ENCODE measurements around the gene TMEM94. TPM values are rescaled to one million over a fixed set of nuclear protein-coding genes. Genes with fewer than 3 reads are reported as not detected.
A peak's percentile ranks its signal among the peaks of the same experiment; 100 is the strongest.
"Not testable (repeated sequence)": the region's sequence is repeated elsewhere in the genome, so short reads cannot be mapped to it uniquely, and the experiment has no call there.

TMEM94 gene
- total RNA-seq, 1 experiment from 2014 or later: 37.3 TPM

DNA sequence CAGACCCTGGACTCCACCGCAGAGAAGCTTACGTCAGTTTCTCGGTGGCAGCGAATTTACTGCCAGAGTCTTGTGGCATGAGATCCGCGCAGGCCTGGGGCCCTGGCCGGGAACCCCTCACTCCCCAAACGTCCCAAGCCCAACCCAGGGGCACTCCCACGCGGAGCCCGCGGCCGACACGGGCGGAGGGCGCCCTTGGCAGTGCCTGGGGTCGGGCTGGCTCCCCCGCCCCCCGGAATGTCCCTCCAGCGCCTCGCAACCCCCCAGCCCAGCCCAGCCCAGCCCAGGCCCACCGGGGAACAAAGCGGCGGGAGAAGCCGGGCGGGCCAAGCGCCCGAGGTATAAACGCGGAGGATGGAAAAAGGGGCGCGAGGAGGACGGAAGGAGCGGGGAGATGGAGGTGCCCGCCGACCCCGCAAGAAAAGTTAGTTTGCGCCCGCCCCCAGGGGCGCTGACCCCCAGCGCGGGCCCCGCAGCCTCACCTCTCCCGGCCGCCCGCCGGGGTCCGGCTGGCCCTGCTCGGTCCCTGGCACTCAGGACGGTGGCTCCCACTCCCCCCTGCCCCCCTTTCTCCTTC is 58.6 kb downstream of the TMEM94 start:
- in situ Hi-C loops (cut with HindIII; ENCODE audit: low pct_unique_long_range_greater_than_20kb, low sequenced_read_pairs): no loop called here
- no peak for DNase-seq (ENCODE audit: low read depth, low spot score)

DNA sequence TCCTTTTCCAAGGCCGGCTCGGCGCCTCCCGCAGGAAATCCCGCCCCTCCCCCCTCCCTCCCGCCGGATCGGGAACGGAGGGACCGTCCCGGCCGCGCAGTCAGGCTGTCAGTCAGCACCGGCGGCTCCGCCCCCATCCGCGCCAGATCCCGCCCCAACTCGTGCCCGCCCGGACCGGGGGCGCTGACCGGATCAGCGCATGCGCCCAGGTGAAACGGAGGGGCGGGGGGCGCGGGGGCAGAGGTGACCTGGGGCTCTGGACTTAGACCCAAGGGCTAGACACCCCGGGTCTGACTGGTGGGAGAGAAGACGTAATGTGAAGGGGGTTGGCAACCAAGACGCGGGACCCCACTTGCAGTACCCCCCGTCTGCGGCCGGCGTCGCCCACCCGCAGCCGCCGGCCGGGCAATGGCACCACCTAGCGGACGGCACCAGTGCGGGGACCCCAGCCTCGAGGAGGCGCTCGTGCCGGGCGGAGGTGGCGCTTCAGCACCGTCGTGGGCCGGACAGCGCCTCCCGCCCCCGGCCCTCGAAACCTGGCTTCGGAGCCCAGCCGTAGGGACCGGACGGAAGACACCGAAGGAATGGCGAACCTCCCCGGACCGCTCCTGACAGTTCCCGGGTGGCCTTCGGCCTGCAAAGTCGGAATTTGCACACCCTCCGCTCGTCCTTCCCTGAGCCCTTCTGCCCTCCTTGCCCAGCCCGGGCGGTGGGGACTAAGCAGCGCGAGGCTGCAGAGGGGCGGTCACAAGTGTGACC is 59.2 kb downstream of the TMEM94 start, which contains the start of gene CASKIN2:
TSS of gene CASKIN2 (minus strand) at position 42 of the 759 bp plus-strand sequence. CDS start 1,733 bp downstream, outside the sequence.
- DNase-seq (ENCODE audit: low read depth, low spot score): peak; percentile 95
- in situ Hi-C loops (cut with HindIII; ENCODE audit: low pct_unique_long_range_greater_than_20kb, low sequenced_read_pairs): no loop called here

DNA sequence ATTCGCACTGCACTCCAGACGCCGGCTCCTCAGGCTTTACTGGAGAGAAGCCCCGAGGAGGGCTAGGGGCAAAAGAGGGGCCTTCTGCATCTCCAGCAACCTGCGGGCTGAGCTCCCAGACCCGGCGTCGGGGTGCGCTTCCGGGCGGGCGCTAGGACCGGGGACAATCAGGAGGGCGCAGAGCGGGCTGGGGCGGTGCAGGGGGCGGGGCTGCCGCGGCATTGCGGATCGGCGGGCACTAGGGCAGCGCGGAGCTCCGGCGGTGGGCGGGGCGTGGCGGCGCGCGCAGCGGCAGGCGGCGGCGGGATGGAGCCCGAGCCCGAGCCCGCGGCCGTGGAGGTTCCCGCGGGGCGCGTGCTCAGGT is 59.8 kb downstream of the TMEM94 start, which contains the start of gene TSEN54:
TSS of gene TSEN54 (plus strand) at position 274 of the 364 bp plus-strand sequence. CDS start at position 307, 33 bp downstream.
- in situ Hi-C loops (cut with HindIII; ENCODE audit: low pct_unique_long_range_greater_than_20kb, low sequenced_read_pairs): no loop called here
- DNase-seq (ENCODE audit: low read depth, low spot score): peak; percentile 94

DNA sequence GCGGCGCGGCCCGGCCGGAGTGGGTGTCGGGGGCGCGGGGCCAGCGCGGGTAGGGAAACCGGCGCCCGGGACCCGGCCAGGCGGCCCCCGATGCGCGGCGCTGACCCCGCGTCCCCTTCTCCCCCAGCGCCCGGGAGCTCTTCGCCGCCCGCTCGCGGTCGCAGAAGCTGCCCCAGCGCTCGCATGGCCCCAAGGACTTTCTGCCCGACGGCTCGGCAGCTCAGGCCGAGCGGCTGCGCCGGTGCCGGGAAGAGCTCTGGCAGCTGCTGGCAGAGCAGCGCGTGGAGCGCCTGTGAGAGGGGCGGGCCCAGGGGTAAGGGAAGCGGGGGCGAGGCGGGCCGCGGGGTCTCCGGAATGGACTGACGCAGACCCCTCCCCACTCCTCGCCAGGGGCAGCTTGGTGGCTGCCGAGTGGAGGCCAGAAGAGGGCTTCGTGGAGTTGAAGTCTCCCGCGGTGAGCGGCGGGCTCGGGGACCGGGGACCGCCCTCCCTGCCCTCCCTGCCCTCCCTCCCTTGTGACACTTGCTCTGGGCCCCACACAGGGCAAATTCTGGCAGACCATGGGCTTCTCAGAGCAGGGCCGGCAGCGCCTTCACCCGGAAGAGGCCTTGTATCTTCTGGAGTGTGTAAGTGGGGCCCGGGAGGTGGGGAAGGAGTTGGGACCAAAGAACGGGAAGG is 60.3 kb downstream of the TMEM94 start:
- DNase-seq (ENCODE audit: low read depth, low spot score): no peak
- in situ Hi-C loops (cut with HindIII; ENCODE audit: low pct_unique_long_range_greater_than_20kb, low sequenced_read_pairs): no loop called here

DNA sequence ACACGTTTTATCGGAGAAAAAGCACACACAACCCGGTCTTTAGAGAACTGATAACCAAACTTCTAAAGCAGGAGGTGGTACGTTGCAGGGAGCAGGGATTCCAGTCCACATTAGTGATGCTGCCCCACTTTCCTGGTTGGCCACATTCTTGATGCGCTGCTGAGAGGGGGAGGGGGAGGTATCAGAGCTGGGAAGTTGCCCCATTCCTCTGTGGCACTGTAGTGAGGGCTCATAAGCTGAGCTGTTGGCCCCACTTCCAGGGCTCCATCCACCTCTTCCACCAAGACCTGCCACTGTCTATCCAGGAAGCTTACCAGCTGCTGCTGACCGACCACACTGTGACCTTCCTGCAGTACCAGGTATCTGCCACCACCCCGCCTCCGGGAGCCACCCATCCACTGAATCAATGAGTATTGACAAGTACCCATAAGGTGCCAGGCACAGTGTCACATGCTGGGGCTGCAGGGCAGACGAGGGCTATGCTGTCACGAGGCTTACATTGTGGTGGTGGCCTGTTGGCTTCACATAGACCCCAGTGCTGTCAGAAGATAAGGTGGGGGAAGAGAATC is 60.9 kb downstream of the TMEM94 start:
- in situ Hi-C loops (cut with HindIII; ENCODE audit: low pct_unique_long_range_greater_than_20kb, low sequenced_read_pairs): no loop called here
- DNase-seq (ENCODE audit: low read depth, low spot score): no peak

DNA sequence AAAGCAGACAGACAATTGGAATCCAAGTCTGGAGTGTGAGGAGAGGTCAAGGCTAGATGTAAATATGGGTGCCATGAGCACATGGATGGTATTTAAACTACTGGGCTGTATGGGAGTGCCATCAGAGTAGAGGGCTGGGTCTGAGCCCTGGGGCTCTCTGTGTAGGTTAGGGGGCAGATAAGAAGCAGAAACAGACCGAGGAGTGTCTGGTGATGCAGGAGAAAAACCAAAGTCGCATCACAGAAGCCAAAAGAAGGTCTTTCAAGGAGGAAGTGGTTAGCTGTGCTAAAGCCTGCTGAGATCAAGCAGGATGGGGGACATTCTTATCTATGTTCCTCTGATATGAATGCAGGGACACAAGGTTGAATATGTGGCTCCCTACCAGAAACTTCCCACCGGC is 61.8 kb downstream of the TMEM94 start:
- DNase-seq (ENCODE audit: low read depth, low spot score): no peak
- in situ Hi-C loops (cut with HindIII; ENCODE audit: low pct_unique_long_range_greater_than_20kb, low sequenced_read_pairs): no loop called here

DNA sequence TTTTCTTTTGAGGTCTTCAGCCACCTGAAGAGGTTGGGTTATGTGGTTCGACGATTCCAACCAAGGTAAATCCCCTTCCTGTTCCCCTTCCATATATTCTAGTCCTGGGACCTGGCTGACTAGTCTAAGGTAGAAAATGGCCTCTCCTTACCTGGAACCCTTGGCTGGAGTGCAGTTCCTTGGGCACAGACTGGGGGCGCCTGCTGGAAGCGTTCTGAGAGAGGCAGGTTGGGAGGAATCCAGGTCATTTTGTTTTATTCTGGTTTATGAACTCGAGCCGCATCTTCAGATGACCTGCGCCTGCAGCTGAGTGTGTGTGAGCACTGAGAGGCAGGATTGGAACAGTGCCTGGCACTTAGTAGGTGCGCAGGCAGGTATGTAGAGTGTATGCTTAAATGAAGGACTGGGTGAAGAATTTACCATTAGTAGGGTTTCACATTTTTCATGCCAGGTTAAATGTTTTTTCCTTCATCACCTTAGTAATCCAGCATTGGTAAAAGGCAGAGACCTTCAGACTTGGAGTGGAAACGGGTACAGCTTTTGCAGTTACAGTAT is 62.6 kb downstream of the TMEM94 start:
- no peak for DNase-seq (ENCODE audit: low read depth, low spot score)
- in situ Hi-C loops (cut with HindIII; ENCODE audit: low pct_unique_long_range_greater_than_20kb, low sequenced_read_pairs): no loop called here

DNA sequence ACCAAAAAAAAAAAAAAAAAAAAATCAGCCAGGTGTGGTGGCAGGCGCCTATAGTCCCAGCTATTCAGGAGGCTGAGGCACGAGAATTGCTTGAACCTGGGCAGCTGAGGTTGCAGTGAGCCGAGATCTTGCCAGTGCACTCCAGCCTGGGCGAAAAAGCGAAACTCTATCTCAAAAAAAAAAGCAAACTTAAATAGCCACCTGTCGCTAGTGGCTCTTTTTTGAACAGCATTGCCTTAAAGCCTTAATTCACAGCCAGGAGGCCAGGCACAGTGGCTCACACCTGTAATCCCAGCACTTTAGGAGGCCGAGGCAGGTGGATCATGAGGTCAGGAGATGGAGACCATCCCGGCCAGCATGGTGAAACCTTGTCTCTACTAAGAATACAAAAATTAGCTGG is 64.0 kb downstream of the TMEM94 start:
- in situ Hi-C loops (cut with HindIII; ENCODE audit: low pct_unique_long_range_greater_than_20kb, low sequenced_read_pairs); DNase-seq (ENCODE audit: low read depth, low spot score): not testable (repeated sequence)

DNA sequence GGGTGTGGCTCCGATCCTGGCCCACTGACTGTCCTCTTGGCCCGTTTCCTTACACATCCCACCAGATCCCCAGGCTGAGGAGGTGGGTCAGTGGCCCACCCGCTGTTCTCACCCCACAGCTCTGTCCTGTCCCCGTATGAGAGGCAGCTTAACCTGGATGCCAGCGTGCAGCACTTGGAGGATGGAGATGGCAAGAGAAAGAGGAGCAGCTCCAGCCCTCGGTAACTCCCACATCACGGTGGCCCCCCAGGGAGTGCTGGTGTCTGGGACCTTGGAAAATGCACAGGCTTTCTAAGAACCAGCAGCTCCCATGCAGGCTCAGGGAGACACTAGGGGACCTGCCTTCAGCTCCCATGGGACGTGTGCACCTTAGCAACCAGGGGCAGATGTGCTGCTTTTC is 64.9 kb downstream of the TMEM94 start:
- in situ Hi-C loops (cut with HindIII; ENCODE audit: low pct_unique_long_range_greater_than_20kb, low sequenced_read_pairs): no loop called here
- no peak for DNase-seq (ENCODE audit: low read depth, low spot score)

DNA sequence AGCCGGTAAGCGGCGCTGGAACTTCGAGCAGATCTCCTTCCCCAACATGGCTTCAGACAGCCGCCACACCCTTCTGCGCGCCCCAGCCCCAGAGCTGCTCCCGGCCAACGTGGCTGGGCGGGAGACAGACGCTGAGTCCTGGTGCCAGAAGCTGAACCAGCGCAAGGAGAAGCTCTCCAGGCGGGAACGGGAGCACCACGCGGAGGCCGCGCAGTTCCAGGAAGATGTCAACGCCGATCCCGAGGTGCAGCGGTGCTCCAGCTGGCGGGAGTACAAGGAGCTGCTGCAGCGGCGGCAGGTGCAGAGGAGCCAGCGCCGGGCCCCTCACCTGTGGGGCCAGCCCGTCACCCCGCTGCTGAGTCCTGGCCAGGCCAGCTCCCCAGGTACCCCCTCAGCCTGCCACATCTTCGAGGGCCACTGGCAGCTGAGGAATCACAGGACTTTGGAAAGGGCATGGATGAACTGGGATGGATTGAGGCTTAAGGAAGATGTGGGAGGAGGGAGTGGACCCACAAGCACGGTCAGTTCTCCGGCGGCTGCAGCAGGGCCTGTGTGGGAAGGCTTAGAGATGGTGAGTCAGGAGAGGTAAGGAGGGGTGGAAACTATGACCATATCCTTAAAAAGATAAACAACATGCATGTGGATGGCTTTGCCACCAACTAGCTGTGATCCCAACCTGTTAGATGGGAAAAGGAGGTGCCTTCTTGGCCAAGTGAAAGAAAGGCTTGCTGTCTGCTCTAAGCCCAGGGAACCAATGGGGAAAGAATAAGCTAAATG is 65.7 kb downstream of the TMEM94 start:
- in situ Hi-C loops (cut with HindIII; ENCODE audit: low pct_unique_long_range_greater_than_20kb, low sequenced_read_pairs): no loop called here
- no peak for DNase-seq (ENCODE audit: low read depth, low spot score)

DNA sequence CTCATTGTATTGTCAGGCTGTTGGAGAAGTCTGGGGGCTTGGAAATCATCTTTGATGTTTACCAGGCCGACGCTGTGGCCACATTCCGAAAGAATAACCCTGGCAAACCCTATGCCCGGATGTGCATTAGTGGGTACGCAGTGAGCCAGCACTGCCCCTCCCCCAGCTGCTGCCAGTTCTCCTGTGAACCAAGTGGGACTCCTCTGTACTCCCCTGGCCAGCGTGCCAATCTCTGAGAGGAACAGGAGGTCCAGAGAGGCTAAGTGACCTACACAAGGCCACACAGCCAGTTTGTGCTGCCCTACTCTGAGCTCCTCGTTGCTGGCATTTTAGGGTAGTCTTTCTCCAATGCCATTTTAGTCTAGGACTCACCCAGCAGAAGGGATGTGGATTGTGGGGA is 67.2 kb downstream of the TMEM94 start:
- in situ Hi-C loops (cut with HindIII; ENCODE audit: low pct_unique_long_range_greater_than_20kb, low sequenced_read_pairs): no loop called here
- DNase-seq (ENCODE audit: low read depth, low spot score): no peak

DNA sequence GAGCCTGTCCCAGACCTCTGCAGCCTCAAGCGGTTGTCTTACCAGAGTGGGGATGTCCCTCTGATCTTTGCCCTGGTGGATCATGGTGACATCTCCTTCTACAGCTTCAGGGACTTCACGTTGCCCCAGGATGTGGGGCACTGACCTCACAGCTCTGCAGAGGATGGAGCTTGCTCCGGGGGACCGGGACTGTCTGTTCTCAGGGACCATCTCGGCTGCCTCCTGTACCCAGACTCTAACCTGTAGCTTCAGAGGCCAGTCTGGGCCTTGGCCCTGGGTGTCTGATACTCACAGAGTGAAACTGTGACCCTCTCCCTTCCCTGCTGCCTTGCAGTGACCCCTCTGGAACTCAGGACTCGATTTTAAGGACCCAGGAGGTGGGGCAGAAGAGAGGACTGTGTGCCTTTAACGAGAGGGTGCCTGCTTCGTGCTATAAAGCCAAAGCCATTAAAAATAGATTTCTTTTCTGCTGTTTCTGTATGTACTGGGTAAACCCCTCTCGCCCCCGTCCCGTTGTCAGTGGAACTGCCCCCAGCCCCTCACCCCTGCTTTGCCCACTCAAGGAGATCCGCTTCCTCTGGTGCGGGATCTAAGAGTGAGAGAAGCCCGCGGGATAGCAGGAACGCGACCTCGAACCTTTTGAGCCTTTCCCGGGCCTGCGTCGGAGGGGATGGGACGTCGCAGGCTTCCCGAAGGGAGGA is 68.0 kb downstream of the TMEM94 start:
- no peak for DNase-seq (ENCODE audit: low read depth, low spot score)
- in situ Hi-C loops (cut with HindIII; ENCODE audit: low pct_unique_long_range_greater_than_20kb, low sequenced_read_pairs): no loop called here

DNA sequence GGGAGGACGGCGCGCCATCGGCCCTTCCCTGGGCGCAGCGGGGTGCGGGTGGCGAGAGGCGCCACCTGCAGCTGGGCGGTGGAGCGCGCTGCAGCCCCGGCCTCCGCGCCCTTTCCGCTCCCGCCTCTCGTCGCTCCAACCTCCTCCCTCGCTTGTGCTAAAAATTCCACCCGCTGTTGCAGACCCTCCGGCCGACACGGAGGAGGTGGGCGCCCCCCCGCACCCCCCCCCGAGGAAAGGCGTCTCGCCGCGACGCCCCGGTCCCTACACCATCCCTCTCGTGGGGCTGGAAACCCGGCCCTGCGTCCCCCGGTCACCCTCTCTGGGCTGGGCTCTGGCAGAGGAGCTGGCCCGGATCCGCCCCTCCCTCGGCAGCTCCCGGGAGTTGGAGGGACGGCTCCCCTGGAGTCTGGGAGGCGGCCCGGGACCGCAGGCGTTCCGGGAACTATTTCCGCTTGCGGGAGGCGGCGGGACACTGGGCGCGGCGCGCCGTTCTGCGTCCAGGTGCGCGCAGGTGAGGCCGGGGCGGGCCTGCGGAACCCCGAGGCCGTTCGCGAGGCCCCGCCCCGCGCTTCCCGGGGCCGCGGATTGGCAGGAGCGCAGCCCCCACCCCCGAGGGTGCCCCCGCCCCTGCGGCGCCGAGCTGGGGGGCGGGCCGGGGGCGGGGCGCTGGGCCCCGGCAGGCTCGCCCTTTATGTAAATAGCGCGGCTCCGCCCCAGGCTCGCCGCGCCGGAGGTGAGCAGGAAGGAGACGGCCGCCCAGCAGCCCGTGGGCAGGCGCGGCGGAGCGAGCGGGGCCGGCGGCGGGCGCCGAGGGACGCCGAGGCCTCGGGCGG is 68.8 kb downstream of the TMEM94 start, which contains the start of gene LLGL2:
TSS of gene LLGL2 (plus strand) at position 728 of the 836 bp plus-strand sequence. CDS start 17,730 bp downstream, outside the sequence.
- in situ Hi-C loops (cut with HindIII; ENCODE audit: low pct_unique_long_range_greater_than_20kb, low sequenced_read_pairs): no loop called here
- peak; percentile 87 for DNase-seq (ENCODE audit: low read depth, low spot score)

DNA sequence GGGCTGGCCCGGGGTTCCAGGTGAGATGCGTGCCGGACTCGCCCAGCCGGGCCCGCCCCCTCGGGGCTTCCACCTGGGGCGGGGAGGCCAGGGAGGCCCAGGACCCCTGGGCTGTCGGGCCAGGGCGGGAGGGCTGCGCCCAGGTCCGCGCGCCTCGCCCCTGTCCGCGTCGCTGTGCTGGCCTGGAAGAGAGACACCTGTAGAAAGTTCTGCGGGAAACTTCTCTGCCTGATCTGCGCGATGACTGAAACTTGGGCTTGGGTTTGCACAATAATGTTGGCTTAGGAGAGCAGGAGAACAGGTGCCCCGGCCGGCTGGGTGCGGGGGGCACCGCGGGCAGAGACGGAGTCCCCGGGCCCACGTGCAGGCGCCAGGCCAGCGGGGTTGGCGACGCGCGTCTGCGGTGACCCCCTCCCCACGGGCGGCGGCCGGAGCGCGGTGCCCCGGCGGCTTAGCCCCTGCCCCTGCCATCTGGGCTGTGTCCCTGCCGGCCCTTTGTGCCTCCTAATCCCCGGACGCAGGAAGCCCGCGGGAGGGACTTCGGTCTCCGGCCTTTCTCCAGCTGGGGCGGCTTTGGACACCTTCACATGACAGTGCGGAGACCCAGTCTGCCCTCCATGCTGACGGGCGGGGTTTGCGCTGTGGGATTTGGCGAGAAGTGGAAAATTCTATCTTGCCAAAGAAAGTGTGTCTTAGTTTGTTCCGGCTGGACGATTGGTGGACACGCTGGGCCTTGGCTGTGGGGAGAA is 69.5 kb downstream of the TMEM94 start:
- in situ Hi-C loops (cut with HindIII; ENCODE audit: low pct_unique_long_range_greater_than_20kb, low sequenced_read_pairs): no loop called here
- DNase-seq (ENCODE audit: low read depth, low spot score): no peak

DNA sequence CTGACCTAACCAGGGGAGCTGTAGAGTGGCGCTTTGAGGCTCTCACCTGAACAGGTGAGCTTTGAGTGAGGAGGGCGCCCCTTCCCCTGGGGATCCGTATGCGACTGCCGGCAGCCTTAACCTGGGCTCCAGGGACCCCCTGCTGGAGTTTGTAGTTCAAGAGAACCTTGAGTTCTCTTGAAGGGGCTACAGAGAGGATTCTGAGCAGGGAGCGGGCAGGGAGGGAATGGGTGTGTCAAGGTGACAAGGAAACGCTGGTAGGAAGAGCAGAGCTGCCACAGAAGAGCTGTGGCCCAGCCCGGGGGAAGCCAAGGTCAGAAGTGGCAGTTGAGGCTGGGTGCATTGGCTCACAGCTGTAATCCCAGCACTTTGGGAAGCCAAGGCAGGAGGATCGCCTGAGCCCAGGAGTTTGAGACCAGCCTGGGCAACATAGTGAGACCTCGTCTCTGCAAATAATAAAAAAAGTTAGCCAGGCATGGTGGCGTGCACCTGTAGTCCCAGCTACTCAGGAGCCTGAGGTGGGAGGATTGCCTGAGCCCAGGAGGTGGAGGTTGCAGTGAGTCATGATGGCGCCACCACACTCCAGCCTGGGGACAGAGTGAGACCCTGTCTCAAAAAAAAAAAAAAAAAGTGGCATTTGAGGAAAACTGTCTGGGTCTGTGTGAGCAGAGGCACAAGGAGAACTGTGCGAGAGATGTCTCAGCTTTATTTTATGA is 70.3 kb downstream of the TMEM94 start:
- DNase-seq (ENCODE audit: low read depth, low spot score): no peak
- in situ Hi-C loops (cut with HindIII; ENCODE audit: low pct_unique_long_range_greater_than_20kb, low sequenced_read_pairs): no loop called here
